ENCODE data around the gene MAP3K5. TPM values are rescaled to one million over a fixed set of nuclear protein-coding genes. Genes with fewer than 3 reads are reported as not detected.

The MAP3K5 gene
- polyA plus RNA-seq, 4 donors, result 6.0 to 8.7 (median 6.8) TPM

DNA sequence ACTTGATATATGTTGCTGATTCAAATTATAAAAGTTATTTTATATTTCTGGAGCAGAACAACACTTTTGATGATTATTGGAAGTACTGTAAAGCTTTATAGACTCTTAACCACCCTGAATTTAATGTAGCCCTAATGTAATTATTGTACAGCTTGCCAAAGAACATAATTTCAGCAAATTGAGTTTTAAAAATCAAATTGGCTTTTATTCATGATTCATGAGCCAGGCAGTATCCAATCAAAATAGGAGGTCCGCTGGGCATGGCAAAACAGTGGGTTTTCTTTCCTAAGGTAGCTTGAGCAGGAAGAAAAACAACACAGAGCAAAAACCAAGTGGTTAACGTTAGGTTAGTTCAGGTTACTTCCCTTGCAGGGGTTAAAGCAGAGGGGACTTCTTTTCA is 177.3 kb downstream of the MAP3K5 start:
- DNase-seq (ENCODE audit: low read depth in 4 of 4, low spot score in 3 of 4), result no peak

DNA sequence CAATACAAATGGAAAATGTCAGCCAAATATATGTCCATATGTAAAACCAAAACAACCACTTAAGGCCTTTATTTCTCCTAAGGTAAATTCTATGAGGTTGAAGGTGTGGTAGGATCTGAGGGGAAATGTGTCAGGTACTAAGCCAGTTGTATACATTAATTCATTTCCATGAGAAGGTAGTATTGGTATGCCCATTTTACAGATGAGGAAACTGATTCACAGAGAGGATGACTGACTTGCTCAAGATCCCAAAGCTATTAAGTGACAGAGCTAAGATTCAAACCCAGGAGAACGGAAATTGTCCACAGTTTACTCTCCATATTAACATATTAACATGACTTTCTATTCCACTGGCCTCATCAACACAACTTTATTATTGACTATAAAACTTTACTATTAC is 177.9 kb downstream of the MAP3K5 start:
- DNase-seq (ENCODE audit: low read depth in 4 of 4, low spot score in 3 of 4), result no peak

DNA sequence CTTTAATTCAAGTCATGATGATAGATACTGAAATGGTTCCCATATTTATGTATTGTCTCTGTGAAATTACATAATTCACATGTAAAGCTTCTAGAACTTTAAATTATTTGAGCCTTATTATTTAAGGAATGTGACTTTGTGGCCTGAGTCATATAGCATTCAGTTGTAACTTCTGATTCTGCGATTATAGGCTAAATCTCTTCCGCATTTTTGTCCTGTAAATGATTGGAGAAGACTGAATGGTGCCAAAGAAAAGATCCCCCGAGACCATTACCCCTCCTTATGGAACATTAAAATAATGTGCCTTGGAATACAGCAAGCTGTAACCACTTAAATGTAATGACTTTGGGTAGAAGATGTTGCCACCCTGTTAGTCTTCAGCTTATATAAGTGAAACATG is 178.8 kb downstream of the MAP3K5 start:
- no peak for DNase-seq (ENCODE audit: low read depth in 4 of 4, low spot score in 3 of 4)

DNA sequence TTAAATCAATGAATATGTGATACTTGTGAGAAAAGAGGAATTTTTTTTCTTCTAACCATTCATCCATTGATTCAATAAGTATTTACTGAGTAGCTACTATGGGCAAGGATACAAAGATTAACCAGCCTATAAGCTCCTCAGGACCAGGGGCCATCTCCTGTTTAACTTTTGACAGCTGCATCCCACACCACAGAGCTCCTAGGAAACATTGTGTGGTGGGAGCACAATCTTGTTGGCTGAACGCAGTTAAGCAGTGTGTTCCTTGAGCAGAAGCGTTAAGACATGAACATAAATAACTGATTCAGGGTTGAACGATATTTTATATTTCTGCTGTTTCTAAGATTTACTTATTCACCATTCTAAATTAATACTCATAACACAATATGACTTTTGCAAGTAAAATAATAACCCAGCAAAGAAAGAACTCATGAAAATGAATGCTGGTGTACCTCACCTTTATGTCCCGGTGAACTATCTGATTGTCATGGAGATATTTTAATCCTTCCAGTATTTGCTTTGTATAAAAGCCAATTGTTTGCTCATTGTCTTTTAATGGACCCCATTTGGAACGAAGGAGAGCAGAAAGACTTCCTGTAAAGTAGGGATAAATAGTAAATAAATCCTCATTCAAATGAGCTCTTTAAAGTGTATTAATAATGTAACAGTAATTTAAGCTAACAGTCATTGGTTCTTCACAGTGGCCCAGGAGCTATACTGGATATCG is 179.4 kb downstream of the MAP3K5 start:
- no peak for DNase-seq (ENCODE audit: low read depth in 4 of 4, low spot score in 3 of 4)

DNA sequence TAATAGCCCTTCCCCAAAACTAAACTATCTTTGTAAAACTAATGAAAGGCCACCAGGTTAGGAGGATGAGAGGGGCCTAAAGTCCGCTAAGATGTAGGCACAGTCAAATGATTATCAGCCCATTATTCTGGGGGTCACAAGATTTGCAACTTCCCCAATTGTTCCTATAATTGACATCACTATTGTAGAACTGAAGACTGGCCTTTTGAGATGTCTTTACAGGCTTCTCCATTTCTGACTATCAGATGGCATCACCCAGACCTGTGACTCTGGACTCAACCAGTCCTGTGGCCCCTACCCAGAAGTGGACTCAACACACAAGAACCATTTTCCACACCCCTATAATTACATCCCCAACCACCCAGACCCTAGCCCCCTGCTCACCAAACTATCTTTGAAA is 180.5 kb downstream of the MAP3K5 start:
- no peak for DNase-seq (ENCODE audit: low read depth in 4 of 4, low spot score in 3 of 4)

DNA sequence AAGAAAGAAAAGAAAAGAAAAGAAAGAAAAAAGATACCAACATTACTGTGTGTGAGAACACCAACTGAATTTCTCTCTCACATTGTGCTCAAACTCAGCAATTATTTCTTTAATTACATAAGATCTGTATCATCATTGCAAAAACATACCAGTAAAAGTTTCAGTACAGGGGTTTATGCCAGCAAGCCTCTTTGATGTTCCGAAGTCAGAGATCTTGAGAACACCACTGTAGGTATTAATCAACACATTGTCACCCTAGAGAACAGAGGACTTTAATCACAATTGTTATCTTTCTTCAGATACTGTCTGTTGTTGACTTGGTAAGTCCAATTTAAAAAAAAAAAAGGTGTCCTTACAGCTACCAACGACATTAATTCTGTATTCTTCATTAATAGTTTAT is 181.1 kb downstream of the MAP3K5 start:
- no peak for DNase-seq (ENCODE audit: low read depth in 4 of 4, low spot score in 3 of 4)

DNA sequence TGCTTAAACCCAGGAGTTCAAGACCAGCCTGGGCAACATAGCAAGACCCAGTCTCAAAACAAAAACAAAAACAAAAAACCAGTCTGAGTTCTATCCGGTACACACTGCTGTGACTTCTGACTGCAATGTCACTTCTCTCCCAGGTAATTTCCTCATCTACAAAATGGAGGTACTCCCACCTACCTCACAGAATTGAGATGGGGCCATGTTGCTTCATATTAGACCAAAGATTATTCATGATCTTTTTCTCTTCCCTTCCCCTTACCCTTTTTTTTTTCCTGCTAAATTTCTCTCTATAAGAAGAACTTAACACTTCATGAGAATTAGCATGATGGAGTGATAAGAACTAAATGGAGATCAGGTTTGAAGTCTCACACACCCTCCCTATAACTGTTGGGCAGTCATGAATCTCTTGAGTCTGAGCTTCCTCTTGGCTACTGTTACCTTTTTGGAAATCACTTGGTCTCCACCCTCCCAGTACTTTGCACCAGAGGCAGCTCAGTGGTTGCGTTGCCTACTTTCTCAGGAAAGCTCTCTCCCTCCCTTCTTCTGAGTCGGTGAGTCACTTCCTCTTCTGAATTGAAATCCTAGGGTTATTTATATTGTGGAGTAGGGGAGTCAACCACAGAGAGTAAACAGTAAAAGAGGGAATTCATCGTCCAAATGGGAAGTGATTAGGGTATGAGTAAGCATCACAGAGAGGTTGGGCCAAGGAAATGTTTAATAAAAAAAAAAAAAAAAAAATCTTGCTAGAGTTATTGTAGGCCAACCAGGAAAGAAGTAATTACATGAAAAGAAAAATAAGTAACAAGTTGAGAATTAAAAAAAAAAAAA is 182.2 kb downstream of the MAP3K5 start:
- DNase-seq (ENCODE audit: low read depth in 4 of 4, low spot score in 3 of 4), result no peak

DNA sequence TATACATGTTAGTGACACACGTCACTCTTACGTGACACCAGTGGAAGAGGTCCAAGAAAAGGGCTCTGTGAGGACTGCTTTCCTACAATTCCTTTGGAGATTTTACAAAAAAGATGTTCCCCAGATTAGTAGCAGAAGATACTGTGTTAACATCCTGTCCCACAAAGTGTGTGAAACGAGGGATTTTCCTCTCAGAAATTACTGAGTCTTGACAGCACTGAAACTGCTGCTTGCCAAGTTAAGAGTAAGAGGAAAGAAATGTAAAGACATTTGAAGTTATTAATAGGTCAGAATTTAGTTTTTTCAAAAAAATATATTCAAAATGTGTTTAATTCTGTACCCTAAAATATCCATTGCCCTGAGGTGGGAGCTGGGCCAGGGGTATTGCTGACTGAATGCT is 183.3 kb downstream of the MAP3K5 start:
- no peak for DNase-seq (ENCODE audit: low read depth in 4 of 4, low spot score in 3 of 4)

DNA sequence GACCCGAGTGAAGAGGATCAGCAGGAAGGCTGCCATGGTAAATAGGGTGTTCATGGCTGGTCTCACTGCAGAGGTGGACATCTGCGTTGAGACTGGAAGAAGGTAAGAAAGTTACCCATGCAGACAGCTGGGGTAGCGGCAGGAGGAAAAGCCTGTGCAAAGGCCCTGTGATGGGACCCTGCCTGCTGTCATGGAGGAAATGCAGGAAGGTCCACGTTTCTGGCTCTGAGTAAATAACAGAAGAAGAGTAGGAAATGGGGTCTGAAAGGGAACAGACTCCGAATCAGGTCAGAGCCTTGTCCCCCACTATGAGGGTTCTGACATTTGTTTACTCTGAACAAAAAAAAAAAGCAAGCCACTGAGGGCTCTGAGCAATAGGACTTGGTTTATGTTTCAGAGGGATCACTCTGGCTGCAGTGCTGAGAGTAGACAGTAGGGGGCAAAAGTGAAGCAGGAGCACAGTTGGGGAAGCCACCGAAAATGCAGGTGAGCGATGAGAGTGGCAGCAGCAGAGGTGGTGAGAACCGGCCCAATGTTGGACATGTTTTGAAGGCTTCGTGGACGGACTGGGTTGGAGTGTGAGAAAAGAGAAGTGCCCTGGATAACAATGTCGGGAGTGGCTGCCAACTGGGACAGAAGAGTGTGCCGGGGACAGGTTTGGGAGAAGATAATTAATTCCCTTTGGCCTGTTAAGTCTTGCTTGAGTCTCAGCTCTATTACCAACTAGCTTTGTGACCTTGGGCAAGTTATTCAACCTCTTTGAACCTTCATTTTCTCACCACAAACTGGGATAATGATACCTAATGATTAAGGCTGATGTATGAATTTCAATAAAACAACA is 184.1 kb downstream of the MAP3K5 start:
- DNase-seq (ENCODE audit: low read depth in 4 of 4, low spot score in 3 of 4), result peak; percentile 30 to 44 (median 36)

DNA sequence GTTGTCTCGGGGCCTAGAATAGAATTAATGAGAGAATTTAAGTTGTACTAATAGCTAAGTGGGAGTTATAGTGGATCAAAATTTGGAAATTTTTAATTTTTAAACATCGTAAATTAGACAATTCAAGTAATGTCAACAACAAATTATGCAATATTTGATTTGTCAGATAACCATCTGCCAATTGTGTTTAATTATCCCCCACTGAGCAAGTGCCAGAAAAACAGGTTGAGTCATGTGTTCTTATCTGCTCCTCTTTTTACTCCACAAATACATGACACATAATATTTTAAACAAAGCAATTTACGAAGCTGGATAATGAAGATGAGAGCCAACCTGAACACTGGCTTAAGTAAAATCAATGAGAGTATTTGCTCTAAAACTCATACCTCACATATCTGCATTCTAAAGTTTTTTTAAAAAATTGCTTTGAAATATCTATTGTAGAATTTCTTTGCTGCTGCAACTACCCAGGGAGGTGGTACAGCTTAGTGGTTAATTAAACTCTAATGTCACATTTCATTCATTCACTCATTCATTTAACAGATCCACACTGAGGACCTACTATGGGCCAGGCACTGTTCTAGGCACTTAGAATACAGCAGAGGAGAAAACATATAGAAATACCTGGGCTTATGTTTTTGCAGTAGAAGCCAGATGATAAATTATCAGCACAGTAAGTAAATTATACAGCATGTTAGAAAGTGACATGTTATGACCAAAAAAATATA is 184.9 kb downstream of the MAP3K5 start:
- DNase-seq (ENCODE audit: low read depth in 4 of 4, low spot score in 3 of 4), result no peak

DNA sequence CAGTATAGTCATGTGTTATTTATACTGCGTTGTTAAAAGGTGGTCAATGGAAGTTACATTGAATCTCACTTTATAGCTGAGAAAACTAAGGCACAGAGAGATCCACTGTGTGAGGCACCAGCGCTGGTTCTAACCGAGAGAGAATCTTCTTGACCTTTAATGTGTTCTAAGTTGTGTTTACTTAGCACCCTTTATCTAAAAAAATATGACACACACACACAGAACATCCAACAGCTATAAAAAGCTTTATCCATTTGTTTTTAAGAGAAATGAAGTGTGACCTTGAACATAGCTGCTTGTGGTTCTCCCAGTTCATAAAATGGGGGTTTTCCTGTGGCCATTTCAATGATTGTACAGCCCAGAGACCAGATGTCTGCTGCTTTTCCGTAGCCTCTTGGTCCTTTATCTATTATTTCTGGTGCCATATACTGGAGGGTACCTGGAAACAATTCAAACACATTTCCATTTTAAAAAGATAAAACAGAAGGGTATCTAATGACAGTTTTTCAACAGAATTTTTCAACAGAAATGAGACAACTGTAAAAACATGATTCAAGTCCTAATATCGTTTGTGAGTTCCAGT is 187.3 kb downstream of the MAP3K5 start:
- no peak for DNase-seq (ENCODE audit: low read depth in 4 of 4, low spot score in 3 of 4)

DNA sequence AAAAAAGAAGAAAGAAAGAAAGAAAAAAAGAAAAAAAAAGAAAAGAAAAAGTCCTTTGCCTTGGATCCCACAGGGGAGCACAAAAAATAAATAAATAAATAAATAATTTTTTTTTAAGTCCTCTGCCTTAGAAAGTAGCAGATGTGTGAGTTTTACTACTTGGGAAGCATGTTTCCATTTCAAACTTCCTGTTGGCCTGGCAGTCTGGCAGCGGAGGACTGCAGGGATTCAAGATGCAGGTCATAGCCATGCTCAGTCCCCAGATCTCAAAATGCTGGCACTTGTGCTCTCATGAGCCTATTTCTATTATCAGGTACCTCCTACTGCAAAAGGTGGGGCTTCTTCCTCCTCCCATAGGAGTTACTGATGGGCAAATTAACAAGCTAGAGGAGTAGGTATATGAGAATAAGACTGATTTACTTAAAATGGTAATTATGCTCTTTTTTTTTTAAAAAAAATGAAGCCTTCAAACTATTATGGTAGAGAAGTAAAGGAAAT is 187.9 kb downstream of the MAP3K5 start:
- no peak for DNase-seq (ENCODE audit: low read depth in 4 of 4, low spot score in 3 of 4)

DNA sequence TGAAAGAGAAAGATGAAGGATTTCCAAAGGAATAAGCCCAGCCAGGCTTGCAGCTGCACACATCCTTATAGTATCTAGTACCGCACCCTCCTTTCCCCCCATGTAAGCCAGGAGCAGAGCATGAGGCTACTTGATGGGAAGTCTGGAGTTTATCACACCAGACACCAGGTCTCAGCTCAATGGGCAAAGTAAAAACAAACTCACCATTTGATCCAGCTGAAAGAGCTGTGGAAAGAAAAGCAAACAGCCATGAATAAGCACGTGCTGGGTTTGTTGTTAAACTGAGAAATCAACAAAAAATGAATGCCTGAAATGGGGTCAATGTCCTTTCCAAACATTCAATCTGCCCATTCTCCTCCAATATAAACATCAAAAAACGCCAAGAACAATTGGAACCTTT is 191.5 kb downstream of the MAP3K5 start:
- DNase-seq (ENCODE audit: low read depth in 4 of 4, low spot score in 3 of 4), result no peak

DNA sequence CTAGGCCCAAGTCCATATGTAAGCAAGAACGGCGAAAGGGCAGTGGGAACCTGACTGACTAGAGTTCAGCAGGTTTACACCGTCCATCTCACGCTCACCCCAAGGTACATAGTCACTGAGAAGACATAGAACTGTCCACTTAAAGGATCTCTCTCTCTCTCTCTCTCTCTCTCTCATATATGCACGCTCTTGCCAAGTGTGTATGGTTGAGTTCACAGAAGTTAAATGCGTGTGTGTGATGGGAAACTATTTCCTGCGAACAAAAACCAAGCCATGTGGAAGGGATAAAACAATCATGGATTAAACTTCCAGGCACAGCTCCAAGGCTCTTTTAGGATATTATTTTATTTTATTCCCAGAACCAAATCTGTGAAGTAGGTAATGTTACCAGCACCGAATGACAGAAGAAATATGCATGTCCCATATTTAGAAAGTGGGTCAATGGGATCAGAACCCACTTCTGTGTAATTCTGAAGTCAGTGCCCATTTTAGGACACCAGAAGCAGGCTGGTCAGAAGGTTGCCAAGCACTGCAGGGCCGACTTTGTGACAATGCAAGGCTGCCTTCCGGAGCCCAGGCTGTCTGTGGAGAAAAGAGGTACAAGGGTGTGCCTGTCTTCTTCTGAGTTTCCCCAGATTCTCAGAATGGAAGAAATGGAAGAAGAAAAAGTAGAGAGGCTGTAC is 192.8 kb downstream of the MAP3K5 start:
- DNase-seq (ENCODE audit: low read depth in 4 of 4, low spot score in 3 of 4), result no peak

DNA sequence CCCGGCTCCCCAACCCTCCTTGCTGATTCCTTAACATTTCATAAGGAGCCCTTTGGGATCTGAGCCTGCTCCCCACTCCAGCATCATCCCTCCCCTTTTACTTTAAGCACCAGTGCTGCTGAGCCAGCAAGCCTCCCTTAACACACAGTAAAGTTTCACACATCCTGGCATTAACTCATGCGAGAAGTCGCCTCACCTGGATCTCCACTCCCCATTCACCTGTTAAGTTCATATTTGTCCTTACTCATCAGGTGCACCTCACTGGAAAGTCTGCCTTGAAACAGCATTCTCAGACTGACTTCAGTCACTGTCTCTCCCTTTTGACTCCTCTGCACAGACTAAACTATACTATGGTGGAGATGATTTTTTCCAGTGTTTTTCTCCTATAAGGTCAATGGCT is 194.2 kb downstream of the MAP3K5 start:
- no peak for DNase-seq (ENCODE audit: low read depth in 4 of 4, low spot score in 3 of 4)

DNA sequence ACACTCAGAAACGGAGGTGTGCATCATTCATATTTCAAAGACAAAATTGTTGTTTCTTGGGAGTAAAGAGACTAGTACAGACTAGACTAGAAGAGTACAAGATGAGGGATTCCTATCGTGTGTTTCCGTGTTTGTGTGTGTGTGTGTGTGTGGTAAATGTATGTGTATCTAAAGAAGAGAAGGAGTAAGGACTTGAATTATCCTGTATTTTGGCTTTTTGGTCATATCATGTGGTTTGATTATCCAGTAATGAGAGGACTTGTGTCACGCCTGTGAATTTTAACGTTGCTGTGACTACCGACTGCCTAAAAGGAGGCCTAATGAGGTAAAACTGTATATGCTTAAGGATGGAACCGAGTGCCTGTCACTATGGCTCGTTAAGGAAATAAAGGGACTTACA is 197.6 kb downstream of the MAP3K5 start:
- no peak for DNase-seq (ENCODE audit: low read depth in 4 of 4, low spot score in 3 of 4)

DNA sequence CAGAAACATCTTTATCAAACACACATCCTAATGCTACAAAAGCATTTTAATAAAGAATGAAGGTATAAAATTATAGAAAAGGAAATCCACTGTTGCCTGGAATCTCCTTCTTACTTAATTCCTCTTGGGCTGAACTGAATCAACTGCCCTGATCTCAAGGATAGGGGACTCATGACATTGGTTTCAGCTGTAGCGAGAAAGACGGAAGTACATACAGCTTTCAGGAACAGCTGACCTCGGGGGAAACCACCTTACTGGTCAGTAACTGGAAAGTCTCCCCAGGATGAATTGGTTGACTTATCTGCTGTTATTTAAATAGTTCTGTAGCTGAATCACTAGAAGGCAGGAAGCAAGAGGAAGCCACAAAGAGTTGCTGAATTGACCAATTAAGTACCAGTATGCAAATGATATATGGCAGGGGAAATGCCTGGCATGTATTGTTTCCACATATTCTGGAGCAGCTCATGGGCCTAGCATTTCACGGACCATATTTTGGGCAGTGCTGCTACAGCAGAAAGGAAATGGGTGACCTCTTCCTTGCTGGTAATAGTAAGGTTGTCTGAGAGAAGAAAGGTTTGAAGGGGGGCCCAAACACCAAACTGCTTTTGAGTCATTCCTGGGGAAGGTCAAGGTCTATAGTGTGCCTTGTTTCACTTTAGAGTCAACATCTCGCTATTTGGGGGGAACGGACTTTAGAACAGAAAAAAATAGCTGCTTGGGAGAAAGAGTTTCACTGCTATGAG is 198.4 kb downstream of the MAP3K5 start:
- no peak for DNase-seq (ENCODE audit: low read depth in 4 of 4, low spot score in 3 of 4)

DNA sequence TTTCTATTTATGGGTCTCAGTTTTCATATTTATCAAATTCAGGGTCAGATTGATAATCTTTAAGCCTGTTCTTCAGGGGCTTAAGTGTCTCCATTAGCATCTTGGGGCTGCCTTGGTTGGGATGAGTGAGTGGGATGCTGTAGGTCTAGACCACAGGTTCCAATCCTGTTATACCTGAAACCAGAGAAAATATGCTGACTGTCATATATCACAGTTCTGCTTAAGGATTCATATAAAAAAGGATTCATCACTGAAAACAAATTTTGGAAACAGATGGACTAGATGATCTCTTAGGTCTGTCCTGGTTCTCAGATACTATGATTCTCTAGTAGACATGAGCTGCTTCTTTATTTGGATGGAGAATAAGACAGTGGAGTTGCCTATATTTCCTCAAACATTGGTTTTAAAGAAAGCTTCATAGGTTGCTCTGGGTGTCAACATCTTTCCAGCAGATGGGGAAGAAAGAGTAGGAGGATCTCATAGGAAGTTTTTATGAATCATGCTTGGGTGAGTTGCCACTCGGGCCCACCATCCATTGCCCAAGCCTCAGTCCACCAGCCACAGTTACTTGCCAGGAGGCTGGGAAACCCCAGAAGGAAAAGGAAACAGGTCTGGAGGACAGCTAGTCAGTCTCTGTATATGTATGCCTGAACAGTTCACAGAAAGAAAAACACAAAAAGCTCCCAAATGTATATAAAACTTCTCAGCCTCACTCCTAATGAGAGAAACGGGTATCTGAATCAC is 199.2 kb downstream of the MAP3K5 start:
- no peak for DNase-seq (ENCODE audit: low read depth in 4 of 4, low spot score in 3 of 4)
